ENCODE measurements around the gene ACTL8. TPM values are rescaled to one million over a fixed set of nuclear protein-coding genes. Genes with fewer than 3 reads are reported as not detected.

ACTL8 gene
- total and polyA plus RNA-seq, 2 experiments from 2014 or later = 0.38 to 0.71 TPM

DNA sequence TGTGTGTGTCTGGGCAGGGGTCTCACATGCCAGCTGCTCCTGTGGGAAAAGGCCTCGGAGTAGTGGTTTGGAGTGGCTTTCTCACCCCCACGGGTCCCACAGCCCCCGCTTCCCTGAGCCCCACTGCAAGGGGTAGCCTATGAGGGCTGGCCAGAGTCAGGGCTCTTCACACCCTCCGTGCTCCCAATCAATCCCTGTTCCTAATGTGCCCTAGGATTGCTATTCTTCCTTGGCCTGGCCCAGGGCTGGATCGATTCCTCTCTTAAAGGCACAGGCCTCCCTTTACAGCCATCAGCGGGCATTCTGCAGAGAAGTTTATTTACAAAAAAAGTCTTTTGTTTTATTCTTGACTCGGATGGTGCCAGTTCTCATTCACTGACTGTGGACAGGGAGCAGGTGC lies 19.3 kb upstream of the ACTL8 start:
- TF ChIP-seq ZNF331 (CRISPR knock-in tag; IDR thresholded peaks at IDR 0.05; ENCODE audit: low read depth) = no peak
- TF ChIP-seq EZH2phosphoT487 (IDR thresholded peaks at IDR 0.05; ENCODE audit: unreplicated experiment) = no peak
- no peak for TF ChIP-seq CREB1 (CRISPR knock-in tag; IDR thresholded peaks at IDR 0.05; ENCODE audit: low read depth)
- TF ChIP-seq, protein P1, sequence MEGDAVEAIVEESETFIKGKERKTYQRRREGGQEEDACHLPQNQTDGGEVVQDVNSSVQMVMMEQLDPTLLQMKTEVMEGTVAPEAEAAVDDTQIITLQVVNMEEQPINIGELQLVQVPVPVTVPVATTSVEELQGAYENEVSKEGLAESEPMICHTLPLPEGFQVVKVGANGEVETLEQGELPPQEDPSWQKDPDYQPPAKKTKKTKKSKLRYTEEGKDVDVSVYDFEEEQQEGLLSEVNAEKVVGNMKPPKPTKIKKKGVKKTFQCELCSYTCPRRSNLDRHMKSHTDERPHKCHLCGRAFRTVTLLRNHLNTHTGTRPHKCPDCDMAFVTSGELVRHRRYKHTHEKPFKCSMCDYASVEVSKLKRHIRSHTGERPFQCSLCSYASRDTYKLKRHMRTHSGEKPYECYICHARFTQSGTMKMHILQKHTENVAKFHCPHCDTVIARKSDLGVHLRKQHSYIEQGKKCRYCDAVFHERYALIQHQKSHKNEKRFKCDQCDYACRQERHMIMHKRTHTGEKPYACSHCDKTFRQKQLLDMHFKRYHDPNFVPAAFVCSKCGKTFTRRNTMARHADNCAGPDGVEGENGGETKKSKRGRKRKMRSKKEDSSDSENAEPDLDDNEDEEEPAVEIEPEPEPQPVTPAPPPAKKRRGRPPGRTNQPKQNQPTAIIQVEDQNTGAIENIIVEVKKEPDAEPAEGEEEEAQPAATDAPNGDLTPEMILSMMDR (conservative IDR thresholded peaks at IDR 0.05; ENCODE audit: low read depth in 2 of 2) = no peak
- no peak for TF ChIP-seq STAT1 (IDR thresholded peaks at IDR 0.05; ENCODE audit: unreplicated experiment)
- no peak for TF ChIP-seq ETS1 (IDR thresholded peaks at IDR 0.05)
- Histone ChIP-seq H3K4me1 (ENCODE audit: insufficient read depth) (no peaks in the 10 kb centered on the region), H3K4me2 (no peak overlapping the region), H3K9me2 (ENCODE audit: insufficient read depth) (no peaks in the 10 kb centered on the region), H3K79me2 (replicated peaks; ENCODE audit: insufficient read depth) (no peaks in the 10 kb centered on the region), H3F3A (replicated peaks; ENCODE audit: low read depth) (no peaks in the 10 kb centered on the region), H2AFZ (no peak overlapping the region), H3K4me3 (no peak overlapping the region), H3K36me3 (ENCODE audit: insufficient read depth) (no peaks in the 10 kb centered on the region), H4K20me1 (replicated peaks; ENCODE audit: insufficient read depth) (no peaks in the 10 kb centered on the region), H3K27me3 (ENCODE audit: insufficient read depth) (no peaks in the 10 kb centered on the region), H3K27ac (ENCODE audit: low read depth) (no peak overlapping the region)
- H3K27ac Mint-ChIP-seq = no peak overlapping the region
- peaks cover 4% of the 10 kb centered on the region for H3K27me3 Mint-ChIP-seq (ENCODE audit: insufficient read depth, low read depth, poor library complexity)
- peak; percentile 68 for ATAC-seq
- no peak overlapping the region for H3K4me3 Mint-ChIP-seq
- H3K4me1 Mint-ChIP-seq = peaks cover 18% of the 10 kb centered on the region
- H3K9me3 Mint-ChIP-seq = no peaks in the 10 kb centered on the region
- no peaks in the 10 kb centered on the region for H3K36me3 Mint-ChIP-seq (ENCODE audit: low read depth)
- DNase-seq (ENCODE audit: low spot score) = no peak

DNA sequence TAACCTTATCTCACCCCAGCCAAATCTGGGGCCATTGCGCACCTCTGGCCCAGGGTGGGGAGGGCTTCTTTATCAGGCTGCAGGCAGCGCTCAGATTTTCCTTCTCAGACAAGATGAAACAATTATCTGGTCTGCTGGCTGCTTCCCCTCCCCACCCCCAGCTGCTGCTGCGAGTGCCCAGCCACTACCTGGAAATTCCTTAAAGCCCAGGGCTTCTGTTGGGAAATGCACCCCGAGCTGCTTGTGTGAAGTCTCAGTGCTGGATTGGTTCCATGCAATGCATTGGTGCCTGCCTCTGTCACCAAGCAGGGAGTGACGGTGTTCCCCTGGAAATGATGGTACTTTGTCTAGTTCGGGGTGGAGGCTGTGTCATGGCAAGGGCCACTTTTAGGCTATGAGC lies 18.5 kb upstream of the ACTL8 start:
- no peaks in the 10 kb centered on the region for H3K9me3 Mint-ChIP-seq
- peak; percentile 27 for DNase-seq (ENCODE audit: low spot score)
- ATAC-seq = peak; percentile 15; the same call in 1 of the 3 replicates

More for the DNA sequence above, 18.5 kb upstream of the ACTL8 start:
- TF ChIP-seq ETS1 (IDR thresholded peaks at IDR 0.05) (no peak), STAT1 (IDR thresholded peaks at IDR 0.05; ENCODE audit: unreplicated experiment) (no peak), ZNF331 (CRISPR knock-in tag; IDR thresholded peaks at IDR 0.05; ENCODE audit: low read depth) (no peak), ZNF114 (CRISPR knock-in tag; IDR thresholded peaks at IDR 0.05) (no peak), EZH2phosphoT487 (IDR thresholded peaks at IDR 0.05; ENCODE audit: unreplicated experiment) (no peak)
- TF ChIP-seq, protein P1 (conservative IDR thresholded peaks at IDR 0.05; ENCODE audit: low read depth in 2 of 2) = no peak
- H3K27me3 Mint-ChIP-seq (ENCODE audit: insufficient read depth, low read depth, poor library complexity) = peaks cover 4% of the 10 kb centered on the region
- H3K4me1 ChIP-seq (ENCODE audit: insufficient read depth) = no peaks in the 10 kb centered on the region
- H3K79me2 ChIP-seq (replicated peaks; ENCODE audit: insufficient read depth) = no peaks in the 10 kb centered on the region
- peaks cover 18% of the 10 kb centered on the region for H3K4me1 Mint-ChIP-seq
- H3K4me3 Mint-ChIP-seq = no peak overlapping the region
- no peak overlapping the region for H3K27ac Mint-ChIP-seq
- no peak overlapping the region for H3K27ac ChIP-seq (ENCODE audit: low read depth)
- H3K27me3 ChIP-seq (ENCODE audit: insufficient read depth) = no peaks in the 10 kb centered on the region
- H3K36me3 Mint-ChIP-seq (ENCODE audit: low read depth) = no peaks in the 10 kb centered on the region
- H3F3A ChIP-seq (replicated peaks; ENCODE audit: low read depth) = no peaks in the 10 kb centered on the region
- no peak overlapping the region for H3K4me3 ChIP-seq
- no peak overlapping the region for H2AFZ ChIP-seq
- H3K36me3 ChIP-seq (ENCODE audit: insufficient read depth) = no peaks in the 10 kb centered on the region
- H3K9me2 ChIP-seq (ENCODE audit: insufficient read depth) = no peaks in the 10 kb centered on the region
- H4K20me1 ChIP-seq (replicated peaks; ENCODE audit: insufficient read depth) = no peaks in the 10 kb centered on the region
- no peak overlapping the region for H3K4me2 ChIP-seq
